Measurements from ENCODE around the gene PTGIS. TPM values are rescaled to one million over a fixed set of nuclear protein-coding genes. Genes with fewer than 3 reads are reported as not detected.

PTGIS gene
- total RNA-seq, 2 donors from 2014 or later: 14.1 to 20.9 TPM

GRCh38 chr20:49455691-49456090 is 112.2 kb downstream of the PTGIS start:
- Histone ChIP-seq H3K27me3 (ENCODE audit: control insufficient read depth, insufficient read depth, low read length, poor library complexity, severe bottlenecking) (no peaks in the 10 kb centered on the region), H3K4me1 (ENCODE audit: control insufficient read depth, insufficient read depth, low read length) (peaks cover 4% of the 10 kb centered on the region), H3K9ac (ENCODE audit: extremely low read depth, low read length, poor library complexity, severe bottlenecking) (no peak overlapping the region), H3K4me3 (ENCODE audit: low read length) (no peak overlapping the region), H3K9me3 (ENCODE audit: control insufficient read depth, low read length) (no peaks in the 10 kb centered on the region), H3K27ac (ENCODE audit: low read depth, low read length) (no peak overlapping the region), H3K36me3 (ENCODE audit: control insufficient read depth, insufficient read depth, low read length) (no peaks in the 10 kb centered on the region)
- no peaks in the 10 kb centered on the region for H3K9me3 Mint-ChIP-seq
- no peaks in the 10 kb centered on the region for H3K36me3 Mint-ChIP-seq (ENCODE audit: low read depth)
- peaks cover 7% of the 10 kb centered on the region for H3K4me1 Mint-ChIP-seq
- no peak overlapping the region for H3K27ac Mint-ChIP-seq
- H3K27me3 Mint-ChIP-seq (ENCODE audit: insufficient read depth): peaks cover 6% of the 10 kb centered on the region
- TF ChIP-seq CTCF (conservative IDR thresholded peaks at IDR 0.05): no peak
- no peak overlapping the region for H3K4me3 Mint-ChIP-seq
- DNase-seq: no peak
- WGBS, 2 experiments (ENCODE audit: insufficient coverage in 1 of 2, insufficient read length in 1 of 2): 90 to 98% methylated on average over 4 to 6 of the region's 6 CpGs

Other genes starting within 250 kb of the PTGIS start
- gene KCNB1, start 85.5 kb downstream of the PTGIS start, total RNA-seq: under 1 TPM; 0.46 to 0.84 TPM
- 10 to 100 TPM; 57.0 to 58.8 TPM for gene B4GALT5, start 145.7 kb upstream of the PTGIS start, total RNA-seq
- 10 to 100 TPM in 1 of 2 donors, 1 to 10 TPM in 1; 8.6 to 10.3 TPM for gene SLC9A8, start 244.7 kb upstream of the PTGIS start, total RNA-seq

Data from endodermal cell (in vitro differentiated cells).